Measurements from ENCODE around the gene PIGZ.

GRCh38 chr3:197006446-197006845 is 37.8 kb upstream of the PIGZ start:
- TF ChIP-seq, protein P1, sequence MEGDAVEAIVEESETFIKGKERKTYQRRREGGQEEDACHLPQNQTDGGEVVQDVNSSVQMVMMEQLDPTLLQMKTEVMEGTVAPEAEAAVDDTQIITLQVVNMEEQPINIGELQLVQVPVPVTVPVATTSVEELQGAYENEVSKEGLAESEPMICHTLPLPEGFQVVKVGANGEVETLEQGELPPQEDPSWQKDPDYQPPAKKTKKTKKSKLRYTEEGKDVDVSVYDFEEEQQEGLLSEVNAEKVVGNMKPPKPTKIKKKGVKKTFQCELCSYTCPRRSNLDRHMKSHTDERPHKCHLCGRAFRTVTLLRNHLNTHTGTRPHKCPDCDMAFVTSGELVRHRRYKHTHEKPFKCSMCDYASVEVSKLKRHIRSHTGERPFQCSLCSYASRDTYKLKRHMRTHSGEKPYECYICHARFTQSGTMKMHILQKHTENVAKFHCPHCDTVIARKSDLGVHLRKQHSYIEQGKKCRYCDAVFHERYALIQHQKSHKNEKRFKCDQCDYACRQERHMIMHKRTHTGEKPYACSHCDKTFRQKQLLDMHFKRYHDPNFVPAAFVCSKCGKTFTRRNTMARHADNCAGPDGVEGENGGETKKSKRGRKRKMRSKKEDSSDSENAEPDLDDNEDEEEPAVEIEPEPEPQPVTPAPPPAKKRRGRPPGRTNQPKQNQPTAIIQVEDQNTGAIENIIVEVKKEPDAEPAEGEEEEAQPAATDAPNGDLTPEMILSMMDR (IDR thresholded peaks at IDR 0.05; ENCODE audit: poor library complexity): no peak
- no peak for TF ChIP-seq EZH2 (IDR thresholded peaks at IDR 0.05; ENCODE audit: borderline replicate concordance)

Measured in hepatocyte (in vitro differentiated cells).